Transverse colon (tissue), 4 donors: ENCODE results near the gene SYNJ1. TPM values are rescaled to one million over a fixed set of nuclear protein-coding genes. Genes with fewer than 3 reads are reported as not detected.

Experiments
- DNase-seq: peaks from one replicate; pipeline ENCODE4 v3.0.0-alpha.2; 2019
- H3K27ac ChIP-seq, 4 donors: fragments of 200-600 bp; sonication (generic); 2 replicates each; pipeline ENCODE4 v1.5.1; 2016 to 2018; ENCODE audit warnings: inconsistent platforms in 4 of 4
- H3K27me3 ChIP-seq: fragments of 200-600 bp; sonication (generic); 2 replicates; pipeline ENCODE4 v1.5.1; 2017; ENCODE audit warnings: inconsistent platforms
- H3K36me3 ChIP-seq, 4 donors: fragments of 200-600 bp; sonication (generic); 2 replicates each; pipeline ENCODE4 v1.5.1; 2017 to 2019; ENCODE audit warnings: inconsistent platforms in 4 of 4
- H3K4me1 ChIP-seq, 4 donors: fragments of 200-600 bp; sonication (generic); 2 replicates each; pipeline ENCODE4 v1.5.1; 2017 to 2020; ENCODE audit warnings: inconsistent platforms in 4 of 4
- H3K4me3 ChIP-seq, 4 donors: fragments of 200-600 bp; sonication (generic); 1 replicate in 1 of 4; 2 replicates in 3 of 4; pipeline versions ENCODE4 v1.5.1 to v1.6.1; 2017 to 2019; ENCODE audit warnings: inconsistent platforms in 4 of 4
- H3K9me3 ChIP-seq, 2 donors: fragments of 200-600 bp; sonication (generic); 2 replicates each; pipeline ENCODE4 v1.5.1; 2017 to 2019; ENCODE audit warnings: inconsistent platforms in 2 of 2
- CTCF ChIP-seq, 5 experiments: fragments of 200-600 bp in 3 of 5; fragments of 450-650 bp in 2 of 5; sonication (generic) in 3 of 5; IDR thresholded peaks; 1 replicate in 2 of 5; 2 replicates in 3 of 5; pipeline ENCODE4 v1.5.1; 2016 to 2017; ENCODE audit warnings: antibody characterized with exemption in 5 of 5, inconsistent platforms in 3 of 5, mild to moderate bottlenecking in 2 of 5, moderate library complexity in 1 of 5
- EP300 ChIP-seq: sonication (generic); formaldehyde crosslinking; IDR thresholded peaks from one replicate; pipeline ENCODE4 v1.6.1; 2017; ENCODE audit warnings: antibody characterized with exemption, low read depth
- POLR2A ChIP-seq: fragments of 450-650 bp; IDR thresholded peaks from one replicate; pipeline ENCODE4 v1.6.1; 2016; ENCODE audit warnings: antibody characterized with exemption, mild to moderate bottlenecking, moderate library complexity
- POLR2AphosphoS5 ChIP-seq, 3 donors: sonication (generic); formaldehyde crosslinking; IDR thresholded peaks; one replicate each; pipeline ENCODE4 v1.6.1; 2016; ENCODE audit warnings: antibody characterized with exemption in 3 of 3
- WGBS, 2 donors: methylation state at CpG; one replicate each; pipeline ENCODE4 v1.1.5; 2018; ENCODE audit warnings: low coverage in 1 of 2; 5-methylcytosine and 5-hydroxymethylcytosine counted together
- in situ Hi-C, 4 donors: fragments of 200-750 bp; cut with MboI; loops; one replicate each; pipeline versions ENCODE4 v1.15.0 to v1.15.1; 2017; ENCODE audit warnings: low sequenced_read_pairs in 3 of 4, low pct_ligation_motif_present in 1 of 4, low pct_unique_long_range_greater_than_20kb in 1 of 4
- intact Hi-C: fragments of 100-400 bp; cut with DNase I; formaldehyde crosslinking; loops from one replicate; pipeline ENCODE4 v1.15.1; 2023; ENCODE audit warnings: low total_unique reads
- total RNA-seq, 4 donors: library from RNA; depleted of rRNA; stranded (reverse); fragments of >200 nt; gene quantifications; one replicate each; pipeline ENCODE4 v1.1.0, GENCODE V29; 2016

The SYNJ1 gene
- total RNA-seq, 4 donors from 2014 or later: 9.8 to 18.0 (median 15.9) TPM

- 91% methylated on average over 4 to 13 of the region's 13 CpGs for WGBS, 2 donors
- intact Hi-C loops (no loop called here), in situ Hi-C loops (no loop called here)
- Histone ChIP-seq H3K27me3 (no peaks in the 10 kb centered on the region), H3K4me1 (no peaks in the 10 kb centered on the region), H3K4me3 (no peak overlapping the region), H3K36me3 (no peaks in the 10 kb centered on the region), H3K27ac (no peak overlapping the region), H3K9me3 (no peaks in the 10 kb centered on the region)
- TF ChIP-seq POLR2A (no peak), CTCF (IDR thresholded peaks at IDR 0.05) (no peak), POLR2AphosphoS5 (IDR thresholded peaks at IDR 0.05) (no peak), EP300 (no peak)
- DNase-seq: no peak
These were observed 146.1 kb downstream of the SYNJ1 start for GRCh38 chr21:32581732-32582131.

DNA sequence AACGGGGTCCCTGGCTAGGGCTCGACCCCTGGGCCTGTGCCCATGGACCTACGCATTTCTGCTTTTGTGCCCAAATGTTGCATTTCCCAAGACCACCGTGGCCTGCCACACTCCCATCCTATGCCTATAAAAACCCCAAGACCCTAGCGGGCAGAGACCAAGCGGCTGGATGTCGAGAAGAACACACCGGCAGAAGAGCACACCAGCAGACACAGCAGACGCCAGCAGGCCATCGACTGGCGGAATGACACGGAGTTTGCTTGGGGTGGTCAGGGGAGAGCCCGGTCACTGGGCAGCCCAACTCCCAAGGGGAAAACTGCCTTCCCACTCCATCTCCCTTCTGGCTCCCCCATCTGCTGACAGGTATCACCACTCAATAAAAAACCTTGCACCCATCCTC is 146.9 kb downstream of the SYNJ1 start:
- intact Hi-C loops: no loop called here
- in situ Hi-C loops: no loop called here

More for the DNA sequence above, 146.9 kb downstream of the SYNJ1 start:
- Histone ChIP-seq H3K4me1 (no peaks in the 10 kb centered on the region), H3K27ac (no peak overlapping the region), H3K4me3 (no peak overlapping the region), H3K36me3 (no peaks in the 10 kb centered on the region), H3K9me3 (no peaks in the 10 kb centered on the region), H3K27me3 (no peaks in the 10 kb centered on the region)
- 94% methylated on average over 13 of the region's 13 CpGs; no CpG with 5 or more reads in 1 of the 2 donors for WGBS, 2 donors
- no peak for DNase-seq
- TF ChIP-seq POLR2AphosphoS5 (IDR thresholded peaks at IDR 0.05): no peak
- TF ChIP-seq CTCF (IDR thresholded peaks at IDR 0.05): no peak
- TF ChIP-seq EP300: no peak
- TF ChIP-seq POLR2A: no peak

Other genes with a start within 250 kb of the SYNJ1 start
- under 1 TPM in 2 of 4 donors, not detected in 2; 0.14 to 0.79 TPM for gene TCP10L, start 142.5 kb downstream of the SYNJ1 start, total RNA-seq
- 10 to 100 TPM in 2 of 4 donors, 1 to 10 TPM in 1, not detected in 1; 6.4 to 27.3 (median 20.9) TPM for gene CFAP298, start 115.6 kb downstream of the SYNJ1 start, total RNA-seq
- gene PAXBP1, start 43.7 kb upstream of the SYNJ1 start, total RNA-seq: 10 to 100 TPM; 29.4 to 92.1 (median 54.2) TPM